ENCODE measurements around the gene CBFA2T3.

GRCh38 chr16:88992351-88993165 lies 15.6 kb upstream of the CBFA2T3 start:
- TF ChIP-seq CTCF (IDR thresholded peaks at IDR 0.05; ENCODE audit: low read depth, low read length) (no peak), EZH2phosphoT487 (IDR thresholded peaks at IDR 0.05; ENCODE audit: low read depth) (no peak)
